Ecto neural progenitor cell (in vitro differentiated cells): Measurements from ENCODE around the gene S1PR3.
A peak's percentile ranks its signal among the peaks of the same experiment; 100 is the strongest.

Experiments
- DNase-seq: peaks from one replicate; pipeline ENCODE4 v3.0.0-alpha.2; 2018; ENCODE audit warnings: low spot score

The S1PR3 gene

GRCh38 chr9:88969646-88970373, 21.5 kb upstream of the S1PR3 start:
- DNase-seq = peak; percentile 42

GRCh38 chr9:88971131-88971960, 19.9 kb upstream of the S1PR3 start:
- peak; percentile 46 for DNase-seq

- peak; percentile 26 for DNase-seq
These were observed 18.9 kb upstream of the S1PR3 start for GRCh38 chr9:88972401-88972800.

- peak; percentile 40 for DNase-seq
These were observed 17.8 kb upstream of the S1PR3 start for GRCh38 chr9:88973281-88974045.

- DNase-seq = peak; percentile 31
These were observed 16.6 kb upstream of the S1PR3 start for GRCh38 chr9:88974641-88975040.

- peak; percentile 17 for DNase-seq
These were observed 15.0 kb upstream of the S1PR3 start for GRCh38 chr9:88975966-88976889.

- DNase-seq = peak; percentile 15
These were observed 14.4 kb upstream of the S1PR3 start for GRCh38 chr9:88976890-88977257.

- DNase-seq = no peak
These were observed 13.2 kb upstream of the S1PR3 start for GRCh38 chr9:88978034-88978433.

- no peak for DNase-seq
These were observed 12.2 kb upstream of the S1PR3 start for GRCh38 chr9:88979021-88979420.

- DNase-seq = no peak
These were observed 11.5 kb upstream of the S1PR3 start for GRCh38 chr9:88979791-88980190.

- DNase-seq = no peak
These were observed 10.5 kb upstream of the S1PR3 start for GRCh38 chr9:88980740-88981203.

- DNase-seq = peak; percentile 26
These were observed 7.3 kb upstream of the S1PR3 start for GRCh38 chr9:88983865-88984542.

- no peak for DNase-seq
These were observed 6.8 kb upstream of the S1PR3 start for GRCh38 chr9:88984543-88984883.

GRCh38 chr9:88985616-88986015, 5.7 kb upstream of the S1PR3 start:
- DNase-seq = no peak

- no peak for DNase-seq
These were observed 4.5 kb upstream of the S1PR3 start for GRCh38 chr9:88986776-88987175.

GRCh38 chr9:88987661-88988060, 3.6 kb upstream of the S1PR3 start:
- no peak for DNase-seq

GRCh38 chr9:88988796-88989641, 2.2 kb upstream of the S1PR3 start:
- peak; percentile 42 for DNase-seq

- peak; percentile 68 for DNase-seq
These were observed 1.1 kb upstream of the S1PR3 start for GRCh38 chr9:88990041-88990728.

- peak; percentile 79 for DNase-seq
These were observed 571 bp upstream of the S1PR3 start for GRCh38 chr9:88990729-88991065.

- DNase-seq = peak; percentile 30
These were observed 1.3 kb downstream of the S1PR3 start for GRCh38 chr9:88992556-88992955.
